Endothelial cell (in vitro differentiated cells): ENCODE results near the gene GAN. TPM values are rescaled to one million over a fixed set of nuclear protein-coding genes. Genes with fewer than 3 reads are reported as not detected.

Experiments
- DNase-seq: peaks from one replicate; pipeline ENCODE4 v3.0.0; 2021; ENCODE audit warnings: low spot score
- H3K27ac Mint-ChIP-seq: one replicate; pipeline ENCODE4 v1.8.0; 2021; ENCODE audit warnings: mixed read lengths, inconsistent platforms; ENCODE audit not compliant: unreplicated experiment
- H3K27me3 Mint-ChIP-seq: one replicate; pipeline ENCODE4 v1.8.0; 2021; ENCODE audit warnings: mild to moderate bottlenecking, moderate library complexity, mixed read lengths, inconsistent platforms; ENCODE audit not compliant: unreplicated experiment
- H3K36me3 Mint-ChIP-seq: one replicate; pipeline ENCODE4 v1.8.0; 2021; ENCODE audit warnings: mild to moderate bottlenecking, low read depth, mixed read lengths, inconsistent platforms; ENCODE audit not compliant: unreplicated experiment
- H3K4me1 Mint-ChIP-seq: one replicate; pipeline ENCODE4 v1.8.0; 2021; ENCODE audit warnings: mild to moderate bottlenecking, mixed read lengths, inconsistent platforms; ENCODE audit not compliant: unreplicated experiment
- H3K4me3 Mint-ChIP-seq: one replicate; pipeline ENCODE4 v1.8.0; 2021; ENCODE audit warnings: mild to moderate bottlenecking, mixed read lengths, inconsistent platforms; ENCODE audit not compliant: unreplicated experiment
- H3K9me3 Mint-ChIP-seq: one replicate; pipeline ENCODE4 v1.8.0; 2021; ENCODE audit warnings: mixed read lengths, inconsistent platforms; ENCODE audit not compliant: unreplicated experiment
- CTCF ChIP-seq: fragments of 200-600 bp; sonication (generic); IDR thresholded peaks from one replicate; pipeline ENCODE4 v1.5.0; 2021; ENCODE audit warnings: antibody characterized with exemption; ENCODE audit not compliant: unreplicated experiment
- total RNA-seq: library from RNA; stranded (reverse); fragmentation: NEBNext Ultra II Directional; extraction: Animal tissue kit (Norgen Biotek cat#: 25700); gene quantifications from one replicate; pipeline ENCODE4 v1.2.1, GENCODE V29; 2021; ENCODE audit not compliant: unreplicated experiment

Gene GAN
- total RNA-seq, 1 donor from 2014 or later, result 24.2 TPM

GRCh38 chr16:81349608-81350305 is 35.0 kb downstream of the GAN start:
- DNase-seq, result no peak
- peaks cover 11% of the 10 kb centered on the region for H3K9me3 Mint-ChIP-seq
- H3K4me3 Mint-ChIP-seq, result no peak overlapping the region
- H3K36me3 Mint-ChIP-seq, result peaks cover 22% of the 10 kb centered on the region
- H3K4me1 Mint-ChIP-seq, result no peaks in the 10 kb centered on the region
- no peak overlapping the region for H3K27ac Mint-ChIP-seq
- no peaks in the 10 kb centered on the region for H3K27me3 Mint-ChIP-seq
- TF ChIP-seq CTCF, result no peak

- Mint-ChIP-seq H3K27me3 (no peaks in the 10 kb centered on the region), H3K36me3 (peaks cover 19% of the 10 kb centered on the region), H3K4me1 (no peaks in the 10 kb centered on the region), H3K27ac (no peak overlapping the region), H3K4me3 (no peak overlapping the region), H3K9me3 (peaks cover 11% of the 10 kb centered on the region)
- no peak for DNase-seq
- no peak for TF ChIP-seq CTCF
Observed at GRCh38 chr16:81350306-81350615, 35.5 kb downstream of the GAN start.

GRCh38 chr16:81353895-81354294 is 39.1 kb downstream of the GAN start:
- no peaks in the 10 kb centered on the region for H3K27me3 Mint-ChIP-seq
- no peak overlapping the region for H3K27ac Mint-ChIP-seq
- H3K36me3 Mint-ChIP-seq, result peaks cover 7% of the 10 kb centered on the region
- TF ChIP-seq CTCF, result no peak
- DNase-seq, result no peak
- no peak overlapping the region for H3K4me3 Mint-ChIP-seq
- H3K9me3 Mint-ChIP-seq, result no peaks in the 10 kb centered on the region
- no peaks in the 10 kb centered on the region for H3K4me1 Mint-ChIP-seq

- no peak for TF ChIP-seq CTCF
- Mint-ChIP-seq H3K36me3 (peaks cover 24% of the 10 kb centered on the region), H3K9me3 (no peaks in the 10 kb centered on the region), H3K4me1 (no peaks in the 10 kb centered on the region), H3K27ac (no peak overlapping the region), H3K4me3 (no peak overlapping the region), H3K27me3 (peaks cover 3% of the 10 kb centered on the region)
- DNase-seq, result no peak
Observed at GRCh38 chr16:81357711-81358260, 43.0 kb downstream of the GAN start.

DNA sequence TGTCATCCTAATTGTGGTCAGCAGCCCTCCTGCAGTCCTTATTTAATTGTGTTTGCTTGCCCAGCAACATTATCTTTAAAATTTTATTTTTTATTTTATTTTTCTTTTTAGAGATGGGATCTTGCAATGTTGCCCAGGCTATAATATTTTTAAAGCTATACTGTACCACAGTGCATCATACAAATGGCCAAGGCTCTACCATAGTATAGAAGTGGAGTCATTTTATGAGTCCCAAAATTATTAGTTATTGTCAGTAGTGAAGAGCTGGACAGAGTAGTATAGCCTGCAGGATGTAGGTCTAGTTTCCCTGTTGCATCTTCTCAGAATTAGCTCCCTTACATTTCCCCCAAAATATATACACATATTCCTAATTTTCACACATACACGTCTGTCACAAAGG is 44.1 kb downstream of the GAN start:
- H3K9me3 Mint-ChIP-seq, result no peaks in the 10 kb centered on the region
- no peak overlapping the region for H3K4me3 Mint-ChIP-seq
- peaks cover 32% of the 10 kb centered on the region for H3K36me3 Mint-ChIP-seq
- TF ChIP-seq CTCF, result no peak
- H3K27me3 Mint-ChIP-seq, result peaks cover 3% of the 10 kb centered on the region
- H3K4me1 Mint-ChIP-seq, result no peaks in the 10 kb centered on the region
- H3K27ac Mint-ChIP-seq, result no peak overlapping the region
- DNase-seq, result no peak
